Activated T-cell treated with anti-CD3 and anti-CD28 coated beads, Interleukin-2, amount 50 U/mL, for 1 hour (primary cell): ENCODE data around the gene ORAI2.
"Not testable (repeated sequence)": the region's sequence is repeated elsewhere in the genome, so short reads cannot be mapped to it uniquely, and the experiment has no call there.

ENCODE experiments used
- DNase-seq: peaks from one replicate; pipeline ENCODE4 v3.0.0-alpha.2; 2020

The ORAI2 gene

GRCh38 chr7:102505298-102506185, 72.2 kb downstream of the ORAI2 start:
- not testable (repeated sequence) for DNase-seq
